GM08714 (cell line): ENCODE measurements around the gene SPRING1.

Source experiments
- H3K4me3 ChIP-seq: fragments of 200-500 bp; sonication (Bioruptor generic); 2 replicates; pipeline ENCODE4 v1.5.1; 2014; ENCODE audit warnings: mild to moderate bottlenecking, low read length, inconsistent platforms
- ZNF274 ChIP-seq: IDR thresholded peaks from 2 replicates; pipeline ENCODE4 v1.6.1; 2012; ENCODE audit warnings: mild to moderate bottlenecking, low read depth, low read length

SPRING1 gene

DNA sequence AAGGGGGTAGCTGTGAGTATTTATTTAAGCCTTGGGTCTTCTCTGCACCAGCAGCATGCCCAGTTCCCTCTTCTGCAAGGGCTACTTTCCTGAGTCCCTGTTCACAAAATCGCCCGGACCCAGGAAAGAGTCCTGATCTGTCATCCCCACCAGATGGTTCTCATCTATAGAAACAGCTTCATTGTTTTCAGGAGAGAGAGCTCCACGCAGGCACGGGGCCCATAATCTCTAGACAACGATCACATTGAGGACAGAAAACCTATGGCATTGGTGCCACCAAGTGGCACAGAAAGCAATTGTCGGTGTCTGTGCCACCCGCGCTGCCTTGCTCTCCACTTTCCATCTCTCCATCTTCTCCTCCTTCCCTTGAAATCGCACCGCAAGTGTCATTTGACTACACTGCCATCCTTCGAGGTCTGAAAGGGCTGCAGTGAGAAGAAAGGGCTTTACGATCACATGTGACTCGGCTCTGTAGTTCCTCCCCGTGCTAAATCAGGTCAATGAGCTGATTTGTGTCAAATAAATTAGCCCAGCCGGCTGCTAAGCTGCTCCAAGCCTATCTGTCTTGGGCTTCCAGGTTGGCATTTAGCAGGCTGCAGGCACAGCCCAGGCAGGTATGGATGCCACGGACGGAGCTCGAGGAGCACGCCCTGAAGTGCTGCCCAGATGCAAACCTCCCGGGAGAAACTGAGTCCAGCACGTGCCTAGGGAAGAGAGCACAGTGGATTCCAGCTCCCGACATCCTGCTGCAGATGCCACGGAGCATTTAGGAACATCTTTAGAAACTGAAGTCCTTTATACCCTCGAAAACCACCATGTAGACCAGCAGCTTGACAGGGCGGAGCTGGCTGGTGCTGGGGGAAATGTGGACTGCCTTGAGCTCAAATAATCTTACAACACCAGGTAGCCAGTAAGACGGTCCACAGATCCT lies 28.8 kb downstream of the SPRING1 start:
- no peak for TF ChIP-seq ZNF274
- H3K4me3 ChIP-seq: no peak overlapping the region

DNA sequence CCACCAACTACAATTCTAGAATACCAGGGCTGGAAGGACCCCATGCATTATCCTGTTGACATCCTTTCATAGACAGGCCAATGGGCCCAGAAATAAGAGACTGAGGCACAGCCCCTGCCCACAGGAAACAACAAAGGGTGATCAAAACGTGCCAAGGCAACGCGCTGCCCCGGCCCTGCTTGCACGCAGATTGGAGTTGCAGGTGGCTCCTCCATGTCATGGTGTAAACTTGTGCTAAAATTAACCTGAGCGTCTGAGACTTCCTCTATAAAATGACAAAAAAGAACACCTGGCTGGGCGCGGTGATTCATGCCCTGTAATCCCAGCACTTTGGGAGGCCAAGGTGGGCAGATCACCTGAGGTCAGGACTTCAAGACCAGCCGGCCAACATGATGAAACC lies 30.1 kb downstream of the SPRING1 start:
- H3K4me3 ChIP-seq: no peak overlapping the region
- no peak for TF ChIP-seq ZNF274

DNA sequence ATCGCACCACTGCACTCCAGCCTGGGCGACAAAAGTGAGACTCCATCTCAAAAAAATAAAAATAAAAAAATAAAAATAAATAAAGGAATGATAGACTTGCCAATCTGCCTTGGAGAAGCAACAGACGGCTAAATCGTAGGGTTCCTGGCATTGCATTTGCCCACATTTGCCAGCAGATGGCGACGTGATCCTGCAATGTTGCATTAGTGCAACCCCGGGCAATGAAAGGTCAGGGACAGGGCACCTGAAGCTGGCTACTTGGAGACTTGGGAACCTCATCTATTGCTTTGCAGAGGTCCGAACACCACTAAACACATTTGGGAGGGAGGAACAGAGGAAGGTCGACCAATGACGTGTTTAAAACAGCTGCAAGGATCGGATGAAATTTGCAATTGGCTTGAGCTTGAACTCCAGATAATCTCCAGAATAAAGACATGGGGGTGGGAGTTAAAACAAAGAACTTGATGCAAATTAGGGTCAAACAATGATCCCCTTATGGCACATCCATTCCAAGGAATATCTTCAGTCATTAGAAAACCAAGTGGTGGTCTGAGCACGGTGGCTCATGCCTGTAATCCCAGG lies 34.6 kb downstream of the SPRING1 start:
- H3K4me3 ChIP-seq: no peak overlapping the region
- TF ChIP-seq ZNF274: no peak

DNA sequence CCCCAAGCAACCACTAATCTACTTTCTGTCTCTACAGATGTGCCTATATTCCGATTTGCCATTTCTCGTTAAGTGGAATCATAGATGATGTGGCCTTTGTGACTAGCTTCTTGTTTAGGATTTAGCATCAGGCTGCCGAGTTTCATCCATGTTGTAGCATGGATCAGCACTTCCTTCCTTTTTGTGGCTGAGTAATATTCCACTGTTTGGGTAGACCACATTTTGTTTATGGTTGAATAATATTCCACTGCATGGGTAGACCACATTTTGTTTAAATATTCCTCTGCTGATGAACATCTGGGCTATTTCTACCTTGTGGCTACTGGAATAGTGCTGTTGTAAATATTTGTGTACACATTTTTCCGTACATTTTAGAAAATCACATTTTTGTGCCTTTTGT lies 36.4 kb downstream of the SPRING1 start:
- no peak overlapping the region for H3K4me3 ChIP-seq
- no peak for TF ChIP-seq ZNF274

DNA sequence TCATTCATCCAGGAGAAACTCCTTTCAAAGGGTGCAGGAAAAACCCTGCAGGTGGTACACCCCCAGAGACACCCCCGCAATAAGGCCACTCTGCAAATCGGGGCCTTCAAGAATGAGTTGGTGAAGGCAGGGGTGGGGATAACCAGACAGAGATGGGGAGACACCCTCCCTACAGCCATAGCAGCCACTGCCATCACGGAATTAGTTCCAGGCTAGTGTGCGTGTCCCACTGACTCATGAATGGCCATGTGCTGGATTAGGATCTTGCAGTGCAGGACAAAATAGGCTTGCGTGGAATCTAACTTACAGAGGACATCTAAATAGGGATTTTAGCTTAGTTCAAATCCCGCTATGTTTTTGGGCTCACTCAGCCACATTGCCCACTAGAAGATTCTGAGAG lies 37.8 kb downstream of the SPRING1 start:
- no peak for TF ChIP-seq ZNF274
- no peak overlapping the region for H3K4me3 ChIP-seq

GRCh38 chr12:116698554-116699075 lies 39.3 kb downstream of the SPRING1 start:
- no peak overlapping the region for H3K4me3 ChIP-seq
- no peak for TF ChIP-seq ZNF274

DNA sequence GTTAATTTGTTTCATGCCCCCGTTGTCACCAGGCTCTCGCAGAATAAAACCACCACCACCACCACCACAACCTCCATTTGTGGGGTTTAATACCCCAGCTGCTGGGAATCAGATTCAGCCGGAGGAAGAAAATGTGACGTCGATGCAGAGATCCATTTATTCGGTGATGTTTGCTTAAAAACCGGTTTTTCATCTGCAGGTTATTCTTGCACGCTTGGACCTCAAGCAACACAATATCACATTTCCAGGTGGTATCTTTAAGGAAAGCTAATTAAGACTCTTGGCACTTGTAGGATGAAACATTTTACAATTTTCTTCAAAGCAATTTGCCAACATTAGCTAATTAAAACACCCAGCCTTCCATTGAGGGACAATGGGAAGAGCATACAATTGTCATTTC lies 39.8 kb downstream of the SPRING1 start:
- TF ChIP-seq ZNF274: no peak

DNA sequence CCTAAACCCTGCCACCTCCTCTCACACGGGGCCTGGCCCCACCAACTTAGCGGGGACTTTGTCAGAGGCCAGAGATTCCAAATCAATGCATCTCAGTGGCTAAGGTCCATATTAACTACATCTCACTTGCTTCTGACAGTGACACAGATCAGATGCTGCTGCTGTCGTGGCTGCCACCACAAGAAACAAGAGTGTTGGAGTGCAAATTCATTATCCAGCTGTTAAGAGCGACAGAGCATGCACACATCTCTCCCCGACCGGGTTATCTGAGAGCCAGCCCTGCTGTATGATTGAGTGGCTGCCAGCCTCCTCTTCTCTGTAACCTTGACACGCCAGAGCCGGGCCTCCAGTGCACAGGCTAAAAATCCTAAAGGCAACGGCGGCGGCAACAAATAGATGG lies 40.2 kb downstream of the SPRING1 start:
- no peak overlapping the region for H3K4me3 ChIP-seq
- no peak for TF ChIP-seq ZNF274

More for the DNA sequence above, 39.8 kb downstream of the SPRING1 start:
- H3K4me3 ChIP-seq: no peak overlapping the region

GRCh38 chr12:116697305-116697704 lies 40.6 kb downstream of the SPRING1 start:
- no peak for TF ChIP-seq ZNF274
- H3K4me3 ChIP-seq: no peak overlapping the region

DNA sequence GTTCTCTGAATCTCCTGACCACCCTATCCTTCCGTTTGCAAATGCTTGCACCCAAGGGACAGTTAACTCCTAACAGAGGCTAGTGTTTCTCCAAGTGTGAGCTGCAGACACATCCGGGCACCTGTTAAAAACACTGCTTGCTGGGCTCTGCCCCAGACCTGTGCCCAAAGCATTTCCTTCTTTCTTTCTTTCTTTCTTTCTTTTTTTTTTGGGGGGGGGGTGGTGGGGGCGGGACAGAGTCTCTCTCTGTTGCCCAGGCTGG lies 42.5 kb downstream of the SPRING1 start:
- H3K4me3 ChIP-seq: no peak overlapping the region
- TF ChIP-seq ZNF274: no peak

- H3K4me3 ChIP-seq: no peak overlapping the region
- no peak for TF ChIP-seq ZNF274
Observed at GRCh38 chr12:116694653-116695463, 43.0 kb downstream of the SPRING1 start.

GRCh38 chr12:116693286-116694227 lies 44.3 kb downstream of the SPRING1 start:
- H3K4me3 ChIP-seq: no peak overlapping the region
- TF ChIP-seq ZNF274: no peak

DNA sequence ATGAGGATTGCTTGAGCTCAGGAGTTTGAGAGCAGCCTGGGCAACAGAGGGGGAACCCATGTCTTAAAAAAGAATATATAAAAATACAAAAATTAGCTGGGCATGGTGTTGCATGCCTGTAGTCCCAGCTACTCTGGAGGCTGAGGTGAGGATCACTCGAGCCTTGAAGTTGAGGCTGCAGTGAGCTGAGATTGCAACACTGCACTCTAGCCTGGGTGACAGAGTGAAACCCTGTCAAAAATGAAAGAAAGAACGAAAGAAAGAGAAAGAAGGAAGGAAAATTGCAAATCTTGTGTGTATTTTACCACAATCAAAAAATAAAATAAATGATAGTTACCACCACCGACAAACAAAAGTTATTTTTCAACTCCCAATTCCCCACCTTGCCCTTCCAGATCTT lies 45.3 kb downstream of the SPRING1 start:
- H3K4me3 ChIP-seq: no peak overlapping the region
- no peak for TF ChIP-seq ZNF274
